ENCODE measurements around the gene CD33.

DNA sequence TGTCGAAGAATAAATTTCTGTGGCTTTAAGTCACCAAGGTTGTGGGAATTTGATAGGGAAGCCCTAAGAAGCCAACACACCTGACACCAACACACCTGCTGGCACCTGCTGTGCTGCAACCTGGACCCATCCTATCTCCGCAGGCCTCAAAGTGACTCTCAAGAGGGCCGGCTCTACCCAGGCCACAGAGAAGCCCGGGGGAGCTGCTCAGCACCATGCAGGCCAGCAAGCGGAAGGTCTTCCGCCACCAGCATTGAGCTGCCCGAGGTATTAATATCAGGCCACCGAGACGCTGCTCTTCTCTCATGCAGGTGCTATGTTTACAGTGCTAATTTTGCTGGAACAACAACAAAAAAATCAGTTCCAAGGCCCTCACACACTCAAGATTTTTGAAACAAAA lies 32.2 kb upstream of the CD33 start:
- TF ChIP-seq, protein P1, sequence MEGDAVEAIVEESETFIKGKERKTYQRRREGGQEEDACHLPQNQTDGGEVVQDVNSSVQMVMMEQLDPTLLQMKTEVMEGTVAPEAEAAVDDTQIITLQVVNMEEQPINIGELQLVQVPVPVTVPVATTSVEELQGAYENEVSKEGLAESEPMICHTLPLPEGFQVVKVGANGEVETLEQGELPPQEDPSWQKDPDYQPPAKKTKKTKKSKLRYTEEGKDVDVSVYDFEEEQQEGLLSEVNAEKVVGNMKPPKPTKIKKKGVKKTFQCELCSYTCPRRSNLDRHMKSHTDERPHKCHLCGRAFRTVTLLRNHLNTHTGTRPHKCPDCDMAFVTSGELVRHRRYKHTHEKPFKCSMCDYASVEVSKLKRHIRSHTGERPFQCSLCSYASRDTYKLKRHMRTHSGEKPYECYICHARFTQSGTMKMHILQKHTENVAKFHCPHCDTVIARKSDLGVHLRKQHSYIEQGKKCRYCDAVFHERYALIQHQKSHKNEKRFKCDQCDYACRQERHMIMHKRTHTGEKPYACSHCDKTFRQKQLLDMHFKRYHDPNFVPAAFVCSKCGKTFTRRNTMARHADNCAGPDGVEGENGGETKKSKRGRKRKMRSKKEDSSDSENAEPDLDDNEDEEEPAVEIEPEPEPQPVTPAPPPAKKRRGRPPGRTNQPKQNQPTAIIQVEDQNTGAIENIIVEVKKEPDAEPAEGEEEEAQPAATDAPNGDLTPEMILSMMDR (IDR thresholded peaks at IDR 0.05), result no peak
- TF ChIP-seq POLR2A (IDR thresholded peaks at IDR 0.05), result no peak
